ENCODE results near the gene ENG.

- TF ChIP-seq EZH2 (IDR thresholded peaks at IDR 0.05) (no peak), CTCF (IDR thresholded peaks at IDR 0.05 in 2 of 3, conservative IDR thresholded peaks at IDR 0.05 in 1 of 3; ENCODE audit: borderline replicate concordance in 1 of 3, insufficient read depth in 1 of 3, low read depth in 2 of 3, low read length in 2 of 3) (no peak), ZFX (IDR thresholded peaks at IDR 0.05) (peak; percentile 96), MAX (IDR thresholded peaks at IDR 0.05) (no peak), CEBPB (IDR thresholded peaks at IDR 0.05; ENCODE audit: low read depth) (no peak), POLR2A (IDR thresholded peaks at IDR 0.05; ENCODE audit: borderline replicate concordance, extremely low read depth, insufficient read depth, insufficient read length) (no peak), POLR2AphosphoS5 (IDR thresholded peaks at IDR 0.05; ENCODE audit: low read depth, low read length) (peak; percentile 54), RAD21 (IDR thresholded peaks at IDR 0.05; ENCODE audit: low read depth) (no peak), SIN3A (IDR thresholded peaks at IDR 0.05; ENCODE audit: low read depth) (no peak), EZH2phosphoT487 (IDR thresholded peaks at IDR 0.05; ENCODE audit: borderline replicate concordance) (no peak), REST (IDR thresholded peaks at IDR 0.05; ENCODE audit: low read depth) (no peak), SP1 (IDR thresholded peaks at IDR 0.05; ENCODE audit: low read depth) (no peak), TCF7L2 (IDR thresholded peaks at IDR 0.05; ENCODE audit: borderline replicate concordance, extremely low read depth, insufficient read depth, insufficient read length) (peak; percentile 58)
Observed at GRCh38 chr9:127785933-127786772, 68.3 kb downstream of the ENG start, which contains the start of gene CDK9.
